AG10803 (cell line): ENCODE results near the gene EPOP.

Experiments
- DNase-seq: peaks from one replicate; pipeline ENCODE4 v3.0.0; 2010; ENCODE audit warnings: low read depth
- H3K4me3 ChIP-seq: 2 replicates; pipeline ENCODE4 v1.5.1; 2011; ENCODE audit warnings: mild to moderate bottlenecking, low read length, control low read depth
- TF ChIP-seq, protein P1 (sequence below): conservative IDR thresholded peaks from 2 replicates; pipeline ENCODE4 v1.5.1; 2011; ENCODE audit warnings: mild to moderate bottlenecking, low read length, control low read depth, inconsistent platforms

EPOP gene

GRCh38 chr17:38705523-38705802 lies 30.7 kb upstream of the EPOP start:
- no peak for DNase-seq
- TF ChIP-seq, protein P1, sequence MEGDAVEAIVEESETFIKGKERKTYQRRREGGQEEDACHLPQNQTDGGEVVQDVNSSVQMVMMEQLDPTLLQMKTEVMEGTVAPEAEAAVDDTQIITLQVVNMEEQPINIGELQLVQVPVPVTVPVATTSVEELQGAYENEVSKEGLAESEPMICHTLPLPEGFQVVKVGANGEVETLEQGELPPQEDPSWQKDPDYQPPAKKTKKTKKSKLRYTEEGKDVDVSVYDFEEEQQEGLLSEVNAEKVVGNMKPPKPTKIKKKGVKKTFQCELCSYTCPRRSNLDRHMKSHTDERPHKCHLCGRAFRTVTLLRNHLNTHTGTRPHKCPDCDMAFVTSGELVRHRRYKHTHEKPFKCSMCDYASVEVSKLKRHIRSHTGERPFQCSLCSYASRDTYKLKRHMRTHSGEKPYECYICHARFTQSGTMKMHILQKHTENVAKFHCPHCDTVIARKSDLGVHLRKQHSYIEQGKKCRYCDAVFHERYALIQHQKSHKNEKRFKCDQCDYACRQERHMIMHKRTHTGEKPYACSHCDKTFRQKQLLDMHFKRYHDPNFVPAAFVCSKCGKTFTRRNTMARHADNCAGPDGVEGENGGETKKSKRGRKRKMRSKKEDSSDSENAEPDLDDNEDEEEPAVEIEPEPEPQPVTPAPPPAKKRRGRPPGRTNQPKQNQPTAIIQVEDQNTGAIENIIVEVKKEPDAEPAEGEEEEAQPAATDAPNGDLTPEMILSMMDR, result no peak

DNA sequence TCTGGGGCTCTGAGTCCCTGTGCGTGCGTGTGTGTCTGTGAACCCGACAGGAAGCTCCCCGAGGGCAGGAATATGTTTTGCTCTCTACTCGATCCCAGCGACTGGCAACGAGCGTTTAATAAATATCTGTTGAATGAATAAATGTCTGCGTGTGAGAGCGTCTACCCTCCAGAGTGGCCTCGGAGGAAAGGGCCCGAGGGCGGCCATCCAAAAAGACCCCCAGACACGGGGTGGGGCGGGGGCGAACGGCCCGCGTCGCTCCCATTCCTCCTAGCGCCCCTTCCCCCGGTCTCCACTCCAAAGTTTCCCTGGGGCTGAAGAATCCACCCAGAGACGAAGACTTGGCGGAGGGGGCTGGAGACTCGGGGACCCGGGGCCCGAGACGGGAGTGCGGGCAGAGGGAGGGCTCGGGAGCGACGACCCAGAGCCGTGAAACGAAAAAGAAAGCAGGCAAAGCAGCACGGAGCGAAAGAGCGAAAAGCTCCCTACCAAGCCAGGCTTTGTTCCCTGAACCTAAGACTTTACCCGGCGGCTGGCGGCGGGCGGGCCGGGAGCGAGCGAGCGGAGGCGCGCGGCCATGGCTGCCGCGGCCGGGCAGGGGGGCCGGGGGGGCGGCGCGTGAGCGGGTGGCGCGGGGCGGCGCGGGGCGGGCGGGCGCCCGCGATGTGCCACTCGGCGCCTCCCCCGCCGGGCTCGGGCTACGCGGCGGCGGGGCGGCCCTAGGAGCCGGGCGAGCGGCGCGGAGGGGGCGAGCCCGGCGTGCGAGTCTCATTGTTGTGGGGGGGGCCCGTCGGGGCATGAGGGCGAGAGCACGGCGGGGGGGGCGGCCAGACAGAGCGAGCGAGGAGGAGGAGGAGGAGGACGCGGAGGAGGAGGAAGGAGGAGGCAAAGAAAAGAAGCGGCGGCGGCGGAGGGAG lies 30.1 kb upstream of the EPOP start, which contains the start of gene MLLT6:
Gene MLLT6, plus strand, starts transcription at position 668 of the 917 bp plus-strand sequence. CDS start 360 bp downstream, outside the sequence.
- peak; percentile 76 for DNase-seq
- peak within 1 kb of the TSS; percentile 82 for H3K4me3 ChIP-seq

More at GRCh38 chr17:38705523-38705802, 30.7 kb upstream of the EPOP start:
- H3K4me3 ChIP-seq, result peak overlapping the region; percentile 74

GRCh38 chr17:38703742-38704605 lies 29.2 kb upstream of the EPOP start:
- H3K4me3 ChIP-seq, result peak overlapping the region; percentile 82
- TF ChIP-seq, protein P1, result no peak
- DNase-seq, result no peak

More for the DNA sequence above, 30.1 kb upstream of the EPOP start, which contains the start of gene MLLT6:
- TF ChIP-seq, protein P1, result no peak

DNA sequence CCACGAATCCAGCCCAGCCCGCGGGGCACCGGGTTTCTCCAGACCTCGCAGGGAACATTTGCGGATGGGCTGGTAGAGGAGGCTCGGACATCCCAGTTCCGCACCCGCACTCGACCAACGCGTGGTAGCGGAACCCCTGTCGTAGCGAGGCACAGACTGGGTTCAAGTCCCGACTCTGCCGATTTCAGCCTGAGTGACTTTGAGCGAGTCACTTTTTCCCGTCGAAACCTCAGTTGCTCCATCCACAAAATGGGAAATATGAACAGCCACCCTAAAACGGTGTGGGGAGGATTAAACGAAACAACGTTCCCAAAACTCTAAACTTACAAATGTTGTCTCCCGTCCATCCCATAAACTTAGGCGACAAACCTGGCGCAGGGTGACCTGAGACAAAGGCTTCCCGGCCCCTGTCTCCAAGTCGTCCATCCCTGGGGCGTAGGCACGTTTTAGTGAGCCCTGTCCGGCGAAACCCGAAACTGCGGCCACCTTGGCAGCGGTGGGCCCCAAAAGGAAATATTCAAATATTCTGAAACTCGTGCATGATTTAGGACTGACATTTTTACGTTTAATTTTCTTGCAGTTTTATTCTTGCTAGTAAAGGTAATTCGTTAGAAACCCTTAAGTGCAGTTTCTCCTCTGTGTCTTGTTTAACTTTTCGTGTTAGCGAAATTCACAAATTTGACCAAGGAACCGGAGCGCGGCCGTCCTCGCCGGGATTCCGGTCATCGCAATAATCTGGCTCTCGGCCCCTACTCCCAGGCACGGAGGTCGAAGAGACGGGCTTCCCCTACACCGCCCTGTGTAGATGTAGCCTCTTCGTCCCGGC lies 28.4 kb upstream of the EPOP start:
- DNase-seq, result no peak
- peak overlapping the region; percentile 82 for H3K4me3 ChIP-seq
- TF ChIP-seq, protein P1, result no peak

GRCh38 chr17:38702166-38702915 lies 27.6 kb upstream of the EPOP start:
- peak overlapping the region; percentile 82 for H3K4me3 ChIP-seq
- TF ChIP-seq, protein P1, result no peak
- peak; percentile 84 for DNase-seq
